ENCODE measurements around the gene CDKN2B.

GRCh38 chr9:22009506-22009867, 382 bp upstream of the CDKN2B start:
- TF ChIP-seq EP300 (IDR thresholded peaks at IDR 0.05) = no peak
- TF ChIP-seq, protein P1, sequence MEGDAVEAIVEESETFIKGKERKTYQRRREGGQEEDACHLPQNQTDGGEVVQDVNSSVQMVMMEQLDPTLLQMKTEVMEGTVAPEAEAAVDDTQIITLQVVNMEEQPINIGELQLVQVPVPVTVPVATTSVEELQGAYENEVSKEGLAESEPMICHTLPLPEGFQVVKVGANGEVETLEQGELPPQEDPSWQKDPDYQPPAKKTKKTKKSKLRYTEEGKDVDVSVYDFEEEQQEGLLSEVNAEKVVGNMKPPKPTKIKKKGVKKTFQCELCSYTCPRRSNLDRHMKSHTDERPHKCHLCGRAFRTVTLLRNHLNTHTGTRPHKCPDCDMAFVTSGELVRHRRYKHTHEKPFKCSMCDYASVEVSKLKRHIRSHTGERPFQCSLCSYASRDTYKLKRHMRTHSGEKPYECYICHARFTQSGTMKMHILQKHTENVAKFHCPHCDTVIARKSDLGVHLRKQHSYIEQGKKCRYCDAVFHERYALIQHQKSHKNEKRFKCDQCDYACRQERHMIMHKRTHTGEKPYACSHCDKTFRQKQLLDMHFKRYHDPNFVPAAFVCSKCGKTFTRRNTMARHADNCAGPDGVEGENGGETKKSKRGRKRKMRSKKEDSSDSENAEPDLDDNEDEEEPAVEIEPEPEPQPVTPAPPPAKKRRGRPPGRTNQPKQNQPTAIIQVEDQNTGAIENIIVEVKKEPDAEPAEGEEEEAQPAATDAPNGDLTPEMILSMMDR (IDR thresholded peaks at IDR 0.05) = peak in 1 of 3 experiments; percentile 44
- TF ChIP-seq POLR2AphosphoS5 (IDR thresholded peaks at IDR 0.05) = no peak
- TF ChIP-seq POLR2A (IDR thresholded peaks at IDR 0.05; ENCODE audit: low read depth) = no peak
